Measurements from ENCODE around the gene SLC8A2.

DNA sequence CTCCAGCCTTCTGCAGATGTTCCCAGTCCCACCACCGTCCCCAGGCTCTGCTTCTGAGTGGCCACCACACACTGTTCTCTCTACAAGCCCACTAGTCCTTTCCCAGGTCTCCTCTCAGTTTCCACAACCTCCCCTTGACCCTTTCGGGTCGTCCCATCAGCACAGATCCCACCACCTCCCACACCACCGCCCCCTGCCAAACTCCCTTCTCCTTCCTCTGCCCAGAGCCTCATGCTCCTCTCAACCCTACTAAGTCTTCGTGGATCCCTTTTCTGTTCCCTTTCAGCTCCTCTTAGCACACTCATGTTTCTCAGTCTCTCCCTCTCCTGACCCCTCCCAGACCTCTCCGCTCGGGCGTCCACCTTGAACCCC, 41.2 kb upstream of the SLC8A2 start:
- TF ChIP-seq ARNT (IDR thresholded peaks at IDR 0.05) (no peak), TARDBP (IDR thresholded peaks at IDR 0.05) (no peak), SP1 (IDR thresholded peaks at IDR 0.05) (no peak), SUZ12 (IDR thresholded peaks at IDR 0.05) (no peak), CTBP1 (IDR thresholded peaks at IDR 0.05; ENCODE audit: borderline replicate concordance) (no peak), ZNF384 (IDR thresholded peaks at IDR 0.05) (no peak), ELF4 (IDR thresholded peaks at IDR 0.05) (no peak), BHLHE40 (IDR thresholded peaks at IDR 0.05; ENCODE audit: borderline replicate concordance) (no peak), FOXA1 (IDR thresholded peaks at IDR 0.05) (no peak), FOXK2 (IDR thresholded peaks at IDR 0.05) (no peak), NFRKB (IDR thresholded peaks at IDR 0.05) (no peak)
- TF ChIP-seq, protein P1, sequence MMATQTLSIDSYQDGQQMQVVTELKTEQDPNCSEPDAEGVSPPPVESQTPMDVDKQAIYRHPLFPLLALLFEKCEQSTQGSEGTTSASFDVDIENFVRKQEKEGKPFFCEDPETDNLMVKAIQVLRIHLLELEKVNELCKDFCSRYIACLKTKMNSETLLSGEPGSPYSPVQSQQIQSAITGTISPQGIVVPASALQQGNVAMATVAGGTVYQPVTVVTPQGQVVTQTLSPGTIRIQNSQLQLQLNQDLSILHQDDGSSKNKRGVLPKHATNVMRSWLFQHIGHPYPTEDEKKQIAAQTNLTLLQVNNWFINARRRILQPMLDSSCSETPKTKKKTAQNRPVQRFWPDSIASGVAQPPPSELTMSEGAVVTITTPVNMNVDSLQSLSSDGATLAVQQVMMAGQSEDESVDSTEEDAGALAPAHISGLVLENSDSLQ (IDR thresholded peaks at IDR 0.05): no peak

Data from HEK293T (cell line).